ENCODE measurements around the gene HOXD8. TPM values are rescaled to one million over a fixed set of nuclear protein-coding genes. Genes with fewer than 3 reads are reported as not detected.
A peak's percentile ranks its signal among the peaks of the same experiment; 100 is the strongest.

Gene HOXD8
- total and polyA plus RNA-seq, 2 of the 8 experiments (the other 6 are each of a cell fraction or from before 2014, with no cell fraction given) = not detected

DNA sequence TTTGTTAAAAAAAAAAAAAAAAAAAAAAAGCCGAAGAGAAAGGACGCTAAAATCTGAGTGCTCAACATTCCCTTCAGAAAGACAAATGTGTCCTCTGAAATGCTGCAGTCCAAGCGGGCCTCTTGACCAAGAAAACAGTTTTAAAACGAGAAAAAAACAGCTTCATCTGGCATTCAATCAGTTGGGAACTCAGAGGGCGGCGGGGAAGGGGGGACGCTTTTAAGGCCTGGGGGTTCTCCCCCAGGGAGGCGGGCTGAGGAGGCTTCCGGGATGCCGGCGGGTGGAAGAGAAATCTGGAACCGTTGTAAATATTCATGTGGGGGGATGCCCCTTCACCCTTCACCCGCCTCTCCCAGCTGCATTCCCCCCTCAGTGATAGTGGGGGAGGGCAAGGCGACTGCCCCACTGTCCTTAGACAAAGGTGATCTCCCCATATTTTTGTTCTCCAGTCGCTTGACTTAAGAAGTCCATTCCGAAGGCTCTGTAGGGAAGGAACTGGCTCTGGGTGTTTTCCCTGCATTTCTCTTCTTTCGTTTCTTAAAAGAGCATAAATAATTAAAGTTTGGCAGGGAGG, 25.7 kb upstream of the HOXD8 start:
- H3K18ac ChIP-seq (ENCODE audit: extremely low read depth, low read length) = no peak overlapping the region
- no peaks in the 10 kb centered on the region for H3K79me1 ChIP-seq (ENCODE audit: low read depth, low read length)
- H4K91ac ChIP-seq (replicated peaks; ENCODE audit: insufficient read length, low read length) = no peak overlapping the region
- H3K56ac ChIP-seq (replicated peaks; ENCODE audit: insufficient read length, low read depth, low read length) = no peak overlapping the region
- no peak overlapping the region for H3K14ac ChIP-seq (ENCODE audit: insufficient read length)
- H3K27me3 ChIP-seq (replicated peaks in 1 of 4; ENCODE audit: control insufficient read depth in 3 of 4, extremely low read depth in 1 of 4, insufficient read depth in 3 of 4, low read length in 3 of 4) = peaks cover 98 to 99% (median 99%) of the 10 kb centered on the region in 4 experiments
- DNase-seq (ENCODE audit: low read depth in 1 of 2, low spot score in 2 of 2) = peak in 1 of 2 experiments; percentile 55
- 0 out of 2 replicates have a peak, but pooled peaks cover 2% of the 10 kb centered on the region for H3K23me2 ChIP-seq (ENCODE audit: low read depth, low read length)
- no peaks in the 10 kb centered on the region for H3K79me2 ChIP-seq (ENCODE audit: control insufficient read depth in 1 of 2, insufficient read depth in 2 of 2, low read length in 2 of 2)
- H3K4me3 ChIP-seq (ENCODE audit: extremely low read depth in 1 of 4, insufficient read depth in 2 of 4, low read depth in 3 of 4, low read length in 4 of 4) = peak overlapping the region in 1 of 4 experiments; percentile 50; a peak in 2 of 8 replicates
- no peak overlapping the region for H3K23ac ChIP-seq (ENCODE audit: insufficient read length)
- H3K4me2 ChIP-seq (ENCODE audit: insufficient read depth in 1 of 2, low read depth in 2 of 2, low read length in 2 of 2) = peak overlapping the region in 1 of 2 experiments; percentile 42; a peak in 1 of 4 replicates
- no peaks in the 10 kb centered on the region for H3K9me3 ChIP-seq (ENCODE audit: insufficient read depth in 2 of 2, low read depth in 1 of 2, low read length in 1 of 2)
- peaks cover 8 to 43% of the 10 kb centered on the region in 2 experiments for H4K20me1 ChIP-seq (replicated peaks in 1 of 2; ENCODE audit: control insufficient read depth in 1 of 2, insufficient read depth in 2 of 2, low read length in 2 of 2)
- no peak overlapping the region for H4K8ac ChIP-seq (ENCODE audit: extremely low read depth, insufficient read depth, low read length)
- no peak overlapping the region for H2AK5ac ChIP-seq (ENCODE audit: low read depth, low read length)
- H3K36me3 ChIP-seq (ENCODE audit: control insufficient read depth in 2 of 4, insufficient read depth in 4 of 4, low read length in 3 of 4) = peaks cover 0 to 4% (median 0%) of the 10 kb centered on the region in 4 experiments; a peak in 1 of 8 replicates
- TF ChIP-seq RNF2 (IDR thresholded peaks at IDR 0.05; ENCODE audit: borderline replicate concordance, low read depth, low read length, missing control alignments, poor library complexity, severe bottlenecking) (peak; percentile 54), EGR1 (IDR thresholded peaks at IDR 0.05; ENCODE audit: borderline replicate concordance, low read depth, low read length) (no peak), CBX8 (IDR thresholded peaks at IDR 0.05; ENCODE audit: borderline replicate concordance, low read depth, low read length) (peak; percentile 40; the same call in 1 of the 2 replicates), SP2 (IDR thresholded peaks at IDR 0.05; ENCODE audit: low read length) (no peak), EP300 (IDR thresholded peaks at IDR 0.05; ENCODE audit: borderline replicate concordance in 1 of 2, low read depth in 2 of 2, low read length in 2 of 2) (no peak)
- H4K5ac ChIP-seq (ENCODE audit: insufficient read length, low read depth, low read length) = no peak overlapping the region
- 4% methylated on average over 7 of the region's 17 CpGs; no CpG with 5 or more reads in 1 of the 2 experiments for WGBS, 2 experiments (ENCODE audit: extremely low coverage in 1 of 2, insufficient coverage in 1 of 2, insufficient read length in 1 of 2, insufficient replicate concordance in 2 of 2, low coverage in 1 of 2, low lambda C conversion rate in 2 of 2, missing lambda C conversion rate in 1 of 2)
- H3K9ac ChIP-seq (replicated peaks in 1 of 4; ENCODE audit: extremely low read depth in 1 of 4, low read depth in 3 of 4, low read length in 3 of 4) = no peak overlapping the region
- no peak overlapping the region for H3K4ac ChIP-seq (replicated peaks; ENCODE audit: insufficient read length, low read depth, low read length)
- ChIA-PET POLR2A (ENCODE audit: partially characterized antibody) (interaction anchor here (1.0 to 1.6 kb wide), 3 partner anchors 9 to 84 kb away, joined by 3 to 6 read pairs (median 4); no protein-coding TSS in a partner anchor), CTCF (ENCODE audit: partially characterized antibody) (interaction anchor here (0.6 to 4.6 kb wide), 10 partner anchors 7 to 33 kb away, joined by 3 to 20 read pairs (median 8); partner anchors contain the start of gene HOXD10)
- H2BK12ac ChIP-seq (ENCODE audit: low read depth, low read length) = no peak overlapping the region
- H2BK120ac ChIP-seq (replicated peaks; ENCODE audit: low read depth, low read length) = no peak overlapping the region
- no peak for FAIRE-seq
- H3K27ac ChIP-seq (ENCODE audit: low read depth, low read length) = no peak overlapping the region
- no peak overlapping the region for H2AFZ ChIP-seq (ENCODE audit: low read length)
- H3K4me1 ChIP-seq (replicated peaks in 1 of 4; ENCODE audit: control insufficient read depth in 3 of 4, insufficient read depth in 4 of 4, low read length in 3 of 4) = peaks cover 0 to 27% (median 14%) of the 10 kb centered on the region in 4 experiments; a peak in 6 of 7 replicates
- H2BK15ac ChIP-seq (ENCODE audit: low read length) = no peak overlapping the region
- no peak overlapping the region for H2BK5ac ChIP-seq (ENCODE audit: low read depth, low read length)
- no peak overlapping the region for H2BK20ac ChIP-seq (ENCODE audit: low read length)
